PC-9 (cell line): ENCODE measurements around the gene HABP2.

Experiments
- CTCF ChIP-seq: fragments of 200-600 bp; sonication (generic); conservative IDR thresholded peaks from 2 replicates; pipeline ENCODE4 v1.6.1; 2017; ENCODE audit warnings: mixed run types, antibody characterized with exemption, mild to moderate bottlenecking, moderate library complexity
- EZH2 ChIP-seq: fragments of 200-600 bp; sonication (generic); IDR thresholded peaks from 2 replicates; pipeline ENCODE4 v1.8.0; 2017; ENCODE audit warnings: antibody characterized with exemption, low read depth

- no peak for TF ChIP-seq CTCF
- no peak for TF ChIP-seq EZH2
These were observed 14.0 kb downstream of the HABP2 start for GRCh38 chr10:113566888-113567287.
